NB4 (cell line): ENCODE results near the gene KRT82.
A peak's percentile ranks its signal among the peaks of the same experiment; 100 is the strongest.

Experiments used
- DNase-seq: peaks from one replicate; pipeline ENCODE4 v3.0.0; 2010; ENCODE audit warnings: low read depth
- H3K4me3 ChIP-seq: one replicate; pipeline ENCODE4 v1.5.1; 2011; ENCODE audit warnings: mild to moderate bottlenecking, low read depth, low read length, moderate library complexity
- MYC ChIP-seq: IDR thresholded peaks from 2 replicates; pipeline ENCODE4 v1.6.1; 2011; ENCODE audit warnings: low read depth, low read length
- POLR2A ChIP-seq: IDR thresholded peaks from 2 replicates; pipeline ENCODE4 v1.6.1; 2011; ENCODE audit warnings: mild to moderate bottlenecking; ENCODE audit not compliant: insufficient read length; ENCODE audit errors: extremely low read depth
- TF ChIP-seq, protein P1 (sequence below): IDR thresholded peaks from one replicate; pipeline ENCODE4 v1.5.1; 2012; ENCODE audit warnings: low read depth, low read length
- TF ChIP-seq, protein P2 (sequence below): IDR thresholded peaks from 2 replicates; pipeline ENCODE4 v1.6.1; 2011; ENCODE audit warnings: low read depth, low read length

Gene KRT82

DNA sequence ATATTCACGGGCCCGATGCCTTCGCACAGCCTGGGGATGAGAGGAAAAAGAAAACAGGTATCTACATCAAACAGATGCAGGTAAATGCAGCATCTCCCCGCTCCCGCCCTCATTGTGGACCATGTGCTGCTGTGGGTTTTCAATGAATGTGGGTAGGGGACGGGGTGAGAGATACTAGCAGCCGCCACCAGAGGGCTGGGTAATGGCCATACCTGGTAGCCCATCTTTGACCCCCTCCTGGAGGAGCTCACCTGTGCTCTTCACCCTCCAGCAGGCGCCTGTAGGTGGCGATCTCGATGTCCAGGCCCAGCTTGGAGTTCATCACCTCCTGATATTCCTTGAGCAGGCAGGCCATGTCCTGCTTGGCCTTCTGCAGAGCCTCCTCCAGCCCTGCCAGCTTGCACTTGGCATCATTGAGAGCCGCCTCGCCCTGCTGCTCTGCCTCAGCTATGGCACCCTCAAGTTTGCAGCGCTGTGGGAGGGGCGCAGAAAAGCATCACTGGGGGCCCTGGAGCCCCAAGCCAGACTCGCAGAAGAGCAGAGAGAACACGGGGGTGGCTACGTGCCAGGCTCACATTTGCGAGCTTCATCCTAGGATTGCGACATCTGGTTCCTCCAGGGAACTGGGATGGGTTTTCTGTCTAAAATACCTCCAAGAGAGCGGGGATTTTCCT, 10.2 kb downstream of the KRT82 start:
- DNase-seq: no peak
- TF ChIP-seq, protein P1, sequence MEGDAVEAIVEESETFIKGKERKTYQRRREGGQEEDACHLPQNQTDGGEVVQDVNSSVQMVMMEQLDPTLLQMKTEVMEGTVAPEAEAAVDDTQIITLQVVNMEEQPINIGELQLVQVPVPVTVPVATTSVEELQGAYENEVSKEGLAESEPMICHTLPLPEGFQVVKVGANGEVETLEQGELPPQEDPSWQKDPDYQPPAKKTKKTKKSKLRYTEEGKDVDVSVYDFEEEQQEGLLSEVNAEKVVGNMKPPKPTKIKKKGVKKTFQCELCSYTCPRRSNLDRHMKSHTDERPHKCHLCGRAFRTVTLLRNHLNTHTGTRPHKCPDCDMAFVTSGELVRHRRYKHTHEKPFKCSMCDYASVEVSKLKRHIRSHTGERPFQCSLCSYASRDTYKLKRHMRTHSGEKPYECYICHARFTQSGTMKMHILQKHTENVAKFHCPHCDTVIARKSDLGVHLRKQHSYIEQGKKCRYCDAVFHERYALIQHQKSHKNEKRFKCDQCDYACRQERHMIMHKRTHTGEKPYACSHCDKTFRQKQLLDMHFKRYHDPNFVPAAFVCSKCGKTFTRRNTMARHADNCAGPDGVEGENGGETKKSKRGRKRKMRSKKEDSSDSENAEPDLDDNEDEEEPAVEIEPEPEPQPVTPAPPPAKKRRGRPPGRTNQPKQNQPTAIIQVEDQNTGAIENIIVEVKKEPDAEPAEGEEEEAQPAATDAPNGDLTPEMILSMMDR: peak; percentile 37
- TF ChIP-seq, protein P2, sequence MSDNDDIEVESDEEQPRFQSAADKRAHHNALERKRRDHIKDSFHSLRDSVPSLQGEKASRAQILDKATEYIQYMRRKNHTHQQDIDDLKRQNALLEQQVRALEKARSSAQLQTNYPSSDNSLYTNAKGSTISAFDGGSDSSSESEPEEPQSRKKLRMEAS: no peak

DNA sequence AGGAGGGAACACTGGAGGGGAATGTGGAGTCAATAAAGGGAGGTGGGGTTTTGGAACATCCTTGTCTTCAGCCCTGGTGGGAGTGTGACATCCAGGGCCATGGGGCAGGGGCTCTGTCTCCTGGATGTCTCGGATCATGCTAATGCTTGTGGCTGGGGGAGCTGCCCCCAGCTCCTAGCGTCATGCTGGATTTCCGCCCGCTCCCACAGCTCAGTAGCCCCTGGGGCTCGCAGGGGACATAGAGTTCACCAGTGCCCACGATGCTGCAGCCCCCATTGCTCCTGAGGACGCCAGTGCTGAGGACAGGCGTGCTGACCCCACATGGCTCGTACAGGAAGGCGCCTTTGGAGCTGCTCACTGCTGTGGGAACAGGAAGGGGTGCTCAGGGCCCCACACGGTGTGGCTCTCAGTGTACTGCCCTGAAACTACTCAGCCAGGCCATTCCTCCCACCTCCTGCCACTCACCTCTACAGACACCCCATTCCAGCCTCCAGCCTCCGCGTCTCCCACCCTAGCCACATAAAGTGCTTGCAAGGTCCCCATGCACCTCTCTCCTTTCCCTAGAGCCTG, 11.2 kb downstream of the KRT82 start:
- DNase-seq: no peak
- H3K4me3 ChIP-seq: no peak overlapping the region
- TF ChIP-seq, protein P2: no peak
- TF ChIP-seq POLR2A: no peak
- TF ChIP-seq, protein P1: no peak
- TF ChIP-seq MYC: no peak

More for the DNA sequence above, 10.2 kb downstream of the KRT82 start:
- no peak overlapping the region for H3K4me3 ChIP-seq

DNA sequence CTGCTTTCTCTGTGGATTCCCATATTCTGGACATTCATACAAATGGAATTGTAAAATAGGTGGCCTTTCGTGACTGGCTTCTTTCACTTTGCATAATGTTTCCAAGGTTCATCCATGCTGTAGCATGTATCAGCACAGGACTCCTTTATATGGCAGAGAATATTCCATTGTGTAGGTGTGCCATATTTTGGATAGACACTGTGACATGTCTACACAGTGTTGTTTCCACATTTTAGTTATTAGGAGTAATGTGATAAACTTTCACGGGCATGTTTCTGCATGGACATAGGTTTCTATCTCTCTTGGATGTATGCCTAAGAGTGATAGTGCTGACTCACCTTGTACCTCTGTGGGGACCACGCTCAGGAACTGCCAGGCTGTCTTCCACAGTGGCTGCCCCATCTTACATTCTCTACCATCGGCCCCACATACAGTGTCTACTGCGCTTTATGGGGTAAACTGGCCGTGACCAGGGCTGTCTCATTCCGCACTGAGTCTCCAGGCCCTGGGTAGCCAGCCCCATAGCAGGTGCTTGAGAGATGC, 13.6 kb downstream of the KRT82 start:
- H3K4me3 ChIP-seq: no peak overlapping the region
- DNase-seq: no peak
- TF ChIP-seq MYC (no peak), POLR2A (no peak)
- TF ChIP-seq, protein P1: no peak
- TF ChIP-seq, protein P2: no peak

DNA sequence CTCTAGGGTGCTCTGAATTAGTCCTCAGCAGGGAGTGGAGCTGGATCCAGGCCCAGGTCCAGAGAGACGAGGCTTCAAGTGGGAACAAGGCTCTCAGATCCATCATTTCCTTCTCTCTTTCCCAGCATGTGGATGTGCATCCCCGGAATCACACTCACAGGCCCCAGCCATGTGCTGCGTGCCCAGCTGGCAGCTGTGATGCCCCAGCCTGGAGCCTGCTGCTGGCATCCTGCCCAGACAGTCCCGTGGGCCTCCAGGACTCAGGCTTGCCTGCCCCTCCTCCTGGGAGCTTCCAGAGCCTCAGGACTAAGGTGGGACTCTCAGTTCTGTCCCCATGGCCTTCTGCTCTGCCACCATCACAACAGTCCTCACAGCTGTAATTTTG, 14.5 kb downstream of the KRT82 start:
- DNase-seq: no peak
- TF ChIP-seq, protein P2: no peak
- TF ChIP-seq MYC (no peak), POLR2A (no peak)
- TF ChIP-seq, protein P1: no peak

DNA sequence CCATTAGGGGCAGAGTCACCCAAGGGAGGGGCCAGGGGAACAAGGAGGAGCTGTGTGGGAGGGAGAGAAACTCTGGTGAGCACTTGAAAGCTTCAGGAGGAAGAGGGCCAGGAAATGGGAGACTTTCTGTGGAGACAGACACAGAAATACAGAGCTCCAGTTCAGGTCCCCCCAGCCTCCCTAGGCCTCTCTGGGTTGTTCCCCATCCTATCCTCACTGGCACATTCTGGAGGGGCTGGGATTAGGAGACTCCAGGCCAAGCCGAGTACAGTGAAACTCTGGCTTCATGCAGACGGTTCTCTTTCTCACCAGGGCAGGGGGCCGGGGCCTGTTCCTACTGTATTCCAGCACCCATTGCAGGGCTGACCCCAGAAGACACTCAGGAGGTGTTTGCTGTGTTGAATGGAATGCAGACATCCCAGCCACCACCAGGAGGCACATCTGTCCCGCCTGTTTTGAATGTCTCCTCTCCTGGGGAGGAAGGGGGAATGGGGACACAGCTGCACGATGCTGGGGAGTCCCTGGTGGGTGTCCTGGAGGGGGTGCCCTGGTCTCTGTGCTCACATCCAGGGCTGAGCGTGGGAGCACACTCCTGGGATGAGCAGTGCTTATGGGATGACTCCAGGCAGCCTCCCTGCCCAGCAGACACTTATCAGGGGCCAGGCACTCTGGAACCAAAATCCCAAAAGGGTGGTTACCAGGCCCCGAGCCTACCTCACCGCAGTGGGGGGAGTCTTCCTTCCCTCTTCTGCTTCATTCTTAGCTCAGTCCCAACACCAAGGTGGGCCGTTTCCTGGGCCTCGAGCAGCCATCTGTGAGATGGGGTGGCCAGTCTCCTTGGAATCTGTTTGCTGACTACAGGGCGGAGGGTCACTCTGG, 15.2 kb downstream of the KRT82 start:
- H3K4me3 ChIP-seq: no peak overlapping the region
- TF ChIP-seq, protein P1: peak; percentile 73
- TF ChIP-seq MYC: no peak
- DNase-seq: peak; percentile 28

More for the DNA sequence above, 14.5 kb downstream of the KRT82 start:
- H3K4me3 ChIP-seq: no peak overlapping the region
